Measurements from ENCODE around the gene FAM90A1. TPM values are rescaled to one million over a fixed set of nuclear protein-coding genes. Genes with fewer than 3 reads are reported as not detected.

FAM90A1 gene
- total RNA-seq, 1 experiment from 2014 or later, result not detected

Other genes starting within 250 kb of the FAM90A1 start
- gene FOXJ2, start 194.9 kb downstream of the FAM90A1 start, total RNA-seq (2022), result 19.7 and 21.1 TPM in 2 replicates
- not detected in 2 replicates for gene C3AR1, start 161.3 kb downstream of the FAM90A1 start, total RNA-seq (2022)
- 53.7 and 59.3 TPM in 2 replicates for gene NECAP1, start 145.3 kb downstream of the FAM90A1 start, total RNA-seq (2022)
- gene CLEC4A, start 104.0 kb downstream of the FAM90A1 start, total RNA-seq (2022), result 0.79 and 1.3 TPM in 2 replicates
- gene ZNF705A, start 70.6 kb downstream of the FAM90A1 start, total RNA-seq (2022), result not detected in 2 replicates
- not detected in 2 replicates for gene CLEC6A, start 228.3 kb upstream of the FAM90A1 start, total RNA-seq (2022)

Data from MCF 10A (cell line).